Head of caudate nucleus (tissue), 42 donors: ENCODE results near the gene TRAP1.

Experiments
- DNase-seq, 42 donors: peaks; one replicate each; pipeline versions ENCODE4 v3.0.0 to v3.0.0-alpha.2; 2020 to 2021; ENCODE audit warnings: mixed read lengths in 7 of 42
- intact Hi-C: fragments of 100-400 bp; cut with DNase I; formaldehyde crosslinking; loops from one replicate; pipeline ENCODE4 v1.15.0; 2022

Gene TRAP1

DNA sequence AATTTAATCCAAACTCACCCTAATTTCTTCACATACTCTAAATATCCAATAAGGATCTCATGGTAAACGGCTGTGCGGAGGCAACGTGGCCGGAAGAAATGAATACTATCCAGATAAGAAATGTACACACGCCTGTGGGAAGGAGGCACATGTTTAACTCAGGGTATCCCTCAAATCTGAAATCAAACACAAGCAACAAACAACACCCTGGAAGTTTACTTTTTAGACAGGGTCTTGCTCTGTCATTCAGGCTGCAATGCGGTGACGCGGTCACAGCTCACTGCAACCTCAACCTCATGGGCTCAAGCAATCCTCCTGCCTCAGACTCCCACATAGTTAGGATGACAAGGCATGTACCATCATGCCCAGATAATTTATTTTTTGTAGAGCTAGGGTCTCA lies 21.2 kb upstream of the TRAP1 start:
- DNase-seq, result no peak
- intact Hi-C loops, result no loop called here

DNA sequence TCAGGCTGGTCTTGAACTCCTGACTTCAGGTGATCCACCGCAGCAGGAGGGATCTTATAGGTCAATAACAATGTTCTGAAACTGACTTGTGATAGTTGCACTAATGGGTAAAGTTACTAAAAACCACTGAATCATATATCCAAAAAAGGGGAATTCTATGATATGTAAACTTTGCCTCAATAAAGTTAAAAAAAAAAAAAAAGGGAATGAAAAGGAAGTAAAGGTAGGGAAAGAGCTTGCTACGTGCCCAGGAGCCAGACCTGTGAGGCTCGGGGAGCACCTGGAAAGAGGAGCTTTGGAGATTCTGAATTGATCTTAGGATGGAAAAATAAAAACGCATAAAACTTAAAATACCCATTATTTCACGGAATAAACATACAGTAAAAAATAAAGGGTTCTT lies 20.8 kb upstream of the TRAP1 start:
- intact Hi-C loops, result no loop called here
- DNase-seq, result no peak

DNA sequence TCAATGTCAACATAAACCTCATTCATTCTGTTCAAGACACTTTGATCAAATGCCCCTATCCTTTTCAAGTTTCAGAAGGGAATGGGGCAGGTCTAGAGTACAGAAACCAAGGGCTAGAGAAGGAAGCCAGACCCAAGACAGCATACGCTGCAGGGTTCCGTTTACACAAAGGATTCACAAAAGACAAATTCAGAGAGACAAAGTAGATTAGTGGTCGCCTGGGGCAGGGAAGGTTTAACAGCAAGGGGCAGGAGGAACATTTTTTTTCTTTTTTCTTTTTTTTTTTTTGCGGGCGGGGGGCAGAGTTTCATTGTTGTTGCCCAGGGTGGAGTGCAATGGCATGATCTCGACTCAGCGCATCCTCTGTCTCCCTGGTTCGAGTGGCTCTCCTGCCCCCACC lies 19.9 kb upstream of the TRAP1 start:
- intact Hi-C loops, result no loop called here
- no peak for DNase-seq

DNA sequence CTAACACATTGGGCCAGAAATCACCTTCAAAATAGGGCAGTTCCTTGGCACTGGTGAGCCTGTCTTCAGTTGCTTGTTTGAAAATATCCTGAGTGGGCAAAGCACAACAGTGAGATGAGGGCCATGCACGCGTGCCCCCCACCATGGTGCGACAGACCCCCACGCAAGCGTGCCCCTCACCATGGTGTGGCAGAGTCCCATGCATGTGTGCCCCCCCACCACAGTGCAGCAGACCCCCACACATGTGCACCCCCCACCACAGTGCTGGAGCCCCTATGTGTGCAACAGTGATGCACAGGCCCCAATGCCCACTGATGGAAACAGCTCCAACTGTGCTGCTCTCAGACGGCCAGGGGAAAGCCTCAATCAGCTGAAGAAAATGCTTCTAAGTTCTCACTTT lies 18.8 kb upstream of the TRAP1 start:
- intact Hi-C loops, result no loop called here
- no peak for DNase-seq

DNA sequence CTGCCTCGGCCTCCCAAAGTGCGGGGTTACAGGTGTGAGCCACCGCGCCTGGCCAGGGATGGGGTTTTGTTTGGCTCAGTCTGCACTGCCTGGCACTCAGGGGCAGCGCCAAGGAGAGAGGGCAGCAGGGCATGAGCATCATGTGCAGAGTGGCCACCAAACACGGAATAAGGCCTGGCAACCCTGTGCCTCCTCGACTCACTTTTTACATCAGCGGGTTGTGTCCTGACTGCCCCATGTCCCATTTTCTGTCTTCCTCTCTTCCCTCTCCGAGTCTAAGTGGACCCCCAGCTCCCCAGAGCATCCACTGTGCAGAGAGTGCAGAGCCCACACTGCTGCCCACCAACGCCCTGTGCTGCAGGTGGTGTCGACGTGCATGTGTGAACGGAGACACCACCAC lies 18.2 kb upstream of the TRAP1 start:
- no peak for DNase-seq
- intact Hi-C loops, result no loop called here

DNA sequence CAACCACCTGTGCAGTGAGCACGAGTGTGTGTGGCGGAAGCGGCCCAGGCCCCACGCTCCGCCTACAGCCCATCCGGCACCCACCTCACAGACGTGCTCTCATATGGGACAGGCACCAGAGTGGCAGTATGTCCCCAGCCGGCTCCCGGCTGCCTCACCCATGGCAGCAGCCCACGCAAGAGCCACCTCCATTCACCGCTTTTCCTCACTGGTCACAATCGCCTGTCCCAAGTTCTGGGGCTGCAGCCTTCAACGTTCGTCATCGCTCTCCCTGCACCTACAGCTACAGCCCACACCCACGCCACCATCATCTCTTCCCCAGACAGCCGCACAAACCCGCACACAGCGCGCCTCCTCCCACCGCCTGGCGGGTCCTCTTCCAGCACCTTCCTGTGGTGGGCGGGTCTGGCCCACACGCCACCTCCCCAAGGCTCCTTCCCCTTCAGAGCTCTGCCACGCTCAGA lies 17.5 kb upstream of the TRAP1 start:
- DNase-seq, result peak in 27 of 42 donors; percentile 13 to 74 (median 43)
- intact Hi-C loops, result no loop called here

DNA sequence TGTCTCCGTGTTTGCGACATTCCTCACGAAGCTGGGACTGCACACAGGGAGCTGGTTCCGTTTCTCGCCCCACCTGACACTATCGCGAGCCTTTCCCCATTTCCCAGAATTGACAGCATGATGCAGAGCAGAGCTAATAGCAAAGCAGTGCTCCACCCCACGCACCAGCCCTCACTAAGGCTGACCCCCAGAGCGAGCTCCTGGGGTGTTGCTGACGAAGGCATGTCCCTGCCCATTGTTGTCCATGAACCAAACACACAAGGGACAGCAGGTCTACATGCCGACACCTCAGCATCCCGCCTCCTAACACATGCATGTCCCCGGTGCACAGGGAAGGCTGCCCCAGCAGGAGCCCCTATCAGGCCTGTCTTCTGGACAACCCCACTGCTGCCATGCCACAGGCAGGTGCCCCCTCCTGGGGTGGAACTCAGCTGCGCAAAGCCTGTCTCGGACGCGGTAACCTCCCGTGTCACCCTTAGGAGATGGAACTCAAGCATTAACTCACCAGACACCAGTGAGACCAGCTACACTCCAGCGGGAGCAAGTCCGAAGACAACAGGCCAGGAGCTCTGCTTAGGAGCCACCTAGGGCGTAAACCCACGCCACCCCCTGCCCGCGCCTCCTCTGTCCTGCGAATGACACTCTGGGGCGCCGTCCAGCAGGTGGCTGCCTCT lies 16.9 kb upstream of the TRAP1 start:
- intact Hi-C loops, result no loop called here
- DNase-seq, result no peak

DNA sequence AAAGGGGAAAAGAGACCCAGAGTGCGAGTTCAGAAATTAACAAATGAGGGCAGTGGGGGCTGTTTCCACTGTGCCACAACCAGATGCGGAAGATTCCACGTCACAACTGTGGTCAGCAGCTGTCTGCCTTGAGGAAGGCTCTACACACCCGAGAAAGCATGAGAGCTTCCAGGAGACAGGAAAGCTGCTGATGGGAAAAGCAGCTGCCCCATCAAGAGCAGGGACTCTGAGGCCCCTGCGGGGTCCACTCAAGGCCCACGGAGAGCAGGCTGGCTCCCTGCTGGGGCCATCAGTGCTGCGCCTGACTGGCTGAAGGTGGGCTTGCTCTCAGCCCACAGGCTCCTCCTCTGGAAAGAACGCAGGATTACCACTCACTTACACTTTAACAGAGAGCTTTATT lies 14.8 kb upstream of the TRAP1 start:
- intact Hi-C loops, result no loop called here
- no peak for DNase-seq

DNA sequence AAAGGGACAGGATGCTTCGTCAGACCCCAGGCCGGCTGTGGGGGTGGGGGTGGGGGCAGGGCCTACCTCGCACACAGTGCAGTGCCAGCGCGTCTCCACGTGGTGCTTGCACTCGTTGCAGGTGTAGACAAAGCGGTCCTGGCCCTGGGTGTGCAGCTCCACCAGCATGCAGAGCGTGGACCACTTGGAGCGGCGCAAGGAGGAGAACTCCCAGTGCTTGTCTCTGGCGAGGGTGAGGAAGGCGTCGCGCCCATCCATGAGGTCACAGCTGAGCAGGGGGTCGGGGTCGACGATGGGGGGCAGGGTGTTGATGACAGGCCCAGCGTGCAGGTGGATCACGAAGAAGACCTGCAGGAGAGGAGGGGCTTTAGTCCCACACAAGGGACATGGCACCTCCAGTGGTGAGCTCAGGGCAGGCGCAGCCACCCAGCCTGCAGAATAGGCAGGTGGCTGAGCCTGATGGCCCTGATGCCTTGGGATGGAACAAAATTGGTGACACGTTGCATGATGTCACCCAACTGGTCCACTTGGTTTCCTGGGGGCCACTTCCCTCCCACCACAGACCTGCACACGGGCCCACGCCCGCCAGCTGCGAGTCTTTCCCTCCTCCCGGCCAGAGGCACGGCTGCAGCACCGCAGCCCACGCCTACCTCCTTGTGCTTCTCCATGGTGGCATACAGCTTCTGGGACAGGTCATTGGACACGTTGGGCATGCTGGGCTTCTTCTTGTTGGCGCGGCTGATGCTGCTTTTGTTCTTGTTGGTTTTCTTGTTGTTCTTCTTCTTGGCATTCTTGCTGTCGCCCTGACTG lies 14.0 kb upstream of the TRAP1 start:
- intact Hi-C loops, result no loop called here
- no peak for DNase-seq

DNA sequence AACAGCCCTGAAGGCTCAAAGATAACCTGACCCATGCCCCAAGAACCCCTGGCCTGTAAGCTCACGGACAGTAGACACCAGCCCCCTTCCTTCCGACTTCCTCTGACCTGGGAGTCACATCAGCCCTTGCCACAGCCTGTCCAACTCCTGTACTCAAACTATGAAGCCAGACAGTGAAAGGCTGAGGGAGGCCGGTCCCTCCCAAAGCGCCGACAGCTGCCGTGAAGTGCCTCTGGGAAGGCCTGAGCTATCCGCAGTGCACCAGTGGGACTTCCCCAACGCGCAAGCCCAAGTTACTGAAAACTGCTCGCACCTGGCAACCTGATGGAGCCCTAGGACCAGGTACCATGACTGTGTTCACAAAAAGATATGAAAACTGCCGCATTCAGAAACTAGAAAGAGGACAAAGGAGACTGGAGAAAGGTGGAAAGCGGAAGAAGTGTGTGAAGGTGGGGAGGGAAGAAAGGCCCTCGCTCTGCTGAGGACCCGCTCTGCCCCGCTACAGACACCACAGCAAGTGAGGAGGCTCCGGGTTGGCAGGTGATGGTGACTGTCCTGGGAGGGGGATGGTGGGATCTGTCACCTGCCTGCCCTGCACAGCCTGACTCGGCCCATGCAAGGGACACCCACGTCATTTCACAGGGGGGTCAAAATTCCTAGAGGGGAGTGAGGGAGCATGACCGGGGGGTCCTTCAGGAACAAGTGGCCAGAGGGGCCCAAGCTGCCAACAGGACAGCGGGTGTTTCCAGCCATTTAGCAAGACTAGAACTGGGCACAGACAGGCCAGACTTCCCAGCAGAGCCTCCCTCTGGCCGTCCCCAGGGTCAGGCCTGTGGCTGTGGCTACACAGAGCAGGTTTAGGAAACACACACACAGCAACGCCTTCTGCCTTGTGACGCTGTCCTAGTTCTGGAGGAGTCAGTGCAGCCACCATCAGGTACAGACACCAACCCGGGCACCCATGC lies 13.1 kb upstream of the TRAP1 start:
- DNase-seq, result peak in 1 of 42 donors; percentile 3
- intact Hi-C loops, result no loop called here

DNA sequence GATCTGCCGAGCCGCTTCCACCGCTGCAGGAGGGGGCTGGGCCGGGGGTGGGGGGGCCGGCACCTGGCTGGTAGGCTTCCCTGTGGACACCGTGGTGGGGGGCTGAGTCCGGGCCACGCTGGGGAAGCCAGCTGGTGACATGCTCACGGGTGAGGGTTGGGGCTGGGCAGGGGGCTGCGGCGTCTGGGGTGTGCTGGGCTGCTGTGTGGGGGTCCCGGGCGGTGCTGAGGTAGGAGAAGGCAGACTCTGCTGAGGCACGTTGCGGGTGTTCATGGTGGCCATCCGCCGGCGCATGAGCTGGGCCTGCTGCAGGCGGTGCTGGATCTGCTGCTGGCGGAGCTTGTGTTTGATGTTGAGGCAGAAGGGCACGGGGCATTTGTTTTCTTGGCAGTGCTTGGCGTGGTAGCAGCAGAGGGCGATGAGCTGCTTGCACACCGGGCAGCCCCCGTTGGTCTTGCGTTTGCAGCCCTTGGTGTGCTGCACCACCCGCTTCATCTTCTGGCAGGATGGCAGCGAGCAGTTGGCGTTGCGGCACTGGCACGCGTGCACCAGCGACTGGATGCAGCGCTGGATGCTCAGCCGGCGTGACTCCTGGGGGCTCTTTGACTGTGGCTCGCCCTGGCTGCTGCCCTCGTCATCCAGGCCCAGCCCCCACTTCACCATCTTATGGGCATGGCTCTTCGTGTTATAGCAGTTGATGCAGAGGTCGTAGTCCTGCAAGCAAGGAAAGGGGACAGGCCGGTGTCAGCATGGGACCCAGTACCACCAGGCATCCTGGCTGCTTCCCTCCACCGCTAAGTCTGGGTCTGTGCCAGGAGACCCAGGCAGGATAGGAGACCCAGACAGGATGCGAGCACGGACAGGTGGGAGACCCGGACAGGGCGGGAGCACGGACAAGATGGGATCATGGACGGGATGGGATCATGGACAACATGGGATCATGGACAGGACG lies 12.1 kb upstream of the TRAP1 start:
- intact Hi-C loops, result no loop called here
- peak in 1 of 42 donors; percentile 27 for DNase-seq

DNA sequence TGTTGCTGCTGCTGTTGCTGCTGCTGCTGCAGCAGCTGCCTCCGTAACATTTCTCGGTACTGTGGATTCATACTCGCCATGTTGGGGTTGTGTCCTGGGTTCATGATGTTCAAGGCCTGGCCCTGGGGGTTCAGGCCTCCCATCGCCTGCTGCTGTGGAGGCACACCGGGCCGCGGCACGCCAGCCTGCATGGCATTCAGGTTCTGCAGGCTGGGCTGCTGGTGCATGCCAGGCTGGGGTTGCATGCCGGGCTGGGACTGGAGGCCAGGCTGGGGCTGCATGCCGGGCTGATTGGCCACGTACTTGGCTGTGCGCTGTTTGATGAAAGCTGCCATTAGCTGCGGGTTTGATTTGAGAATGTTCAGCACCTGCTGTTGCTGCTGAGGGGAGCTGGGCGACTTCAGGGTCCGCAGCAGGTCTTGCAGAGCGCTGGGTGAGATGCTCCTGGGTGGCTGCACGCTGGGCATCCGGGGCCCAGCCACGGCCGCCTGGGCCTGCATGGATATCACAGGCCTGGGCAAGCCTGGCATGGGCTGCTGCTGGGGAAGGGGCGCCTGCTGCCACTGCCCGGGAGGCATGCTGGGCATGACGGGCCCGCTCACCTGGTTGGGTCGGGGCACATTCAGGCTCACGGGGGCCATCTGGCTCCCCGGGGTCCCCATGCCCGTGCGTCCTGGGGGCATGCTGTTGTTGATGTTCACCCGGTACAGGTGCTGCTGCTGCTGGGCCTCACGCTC lies 11.3 kb upstream of the TRAP1 start:
- DNase-seq, result peak in 1 of 42 donors; percentile 24
- intact Hi-C loops, result no loop called here

DNA sequence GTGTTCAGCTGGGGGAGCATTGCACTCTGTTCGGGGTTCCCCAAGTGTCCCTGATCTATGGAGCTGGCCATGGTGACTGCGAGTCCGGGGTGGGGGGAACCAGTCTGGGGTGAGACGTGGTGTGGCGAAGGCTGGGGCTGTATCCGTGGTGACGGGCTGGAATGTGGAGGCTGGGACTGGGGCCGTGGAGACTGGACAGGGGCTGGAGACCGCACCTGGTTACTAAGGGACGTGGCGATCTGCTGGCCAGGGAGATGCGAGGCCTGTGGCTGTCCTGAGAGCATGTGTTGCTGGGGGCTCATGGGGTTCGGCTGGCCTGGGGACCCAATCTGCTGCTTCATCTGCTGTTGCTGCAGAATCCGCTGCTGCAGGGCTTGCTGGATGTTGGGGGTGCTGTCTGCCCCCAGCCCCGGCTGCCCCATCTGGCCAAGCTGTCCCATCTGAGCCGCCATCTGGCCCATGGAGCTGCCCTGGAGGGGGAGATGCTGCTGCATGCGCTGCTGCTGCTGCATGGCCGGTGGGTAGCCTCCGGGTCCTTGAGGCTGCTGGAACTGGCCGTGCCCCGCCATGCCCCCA lies 10.6 kb upstream of the TRAP1 start:
- DNase-seq, result peak in 1 of 42 donors; percentile 24

DNA sequence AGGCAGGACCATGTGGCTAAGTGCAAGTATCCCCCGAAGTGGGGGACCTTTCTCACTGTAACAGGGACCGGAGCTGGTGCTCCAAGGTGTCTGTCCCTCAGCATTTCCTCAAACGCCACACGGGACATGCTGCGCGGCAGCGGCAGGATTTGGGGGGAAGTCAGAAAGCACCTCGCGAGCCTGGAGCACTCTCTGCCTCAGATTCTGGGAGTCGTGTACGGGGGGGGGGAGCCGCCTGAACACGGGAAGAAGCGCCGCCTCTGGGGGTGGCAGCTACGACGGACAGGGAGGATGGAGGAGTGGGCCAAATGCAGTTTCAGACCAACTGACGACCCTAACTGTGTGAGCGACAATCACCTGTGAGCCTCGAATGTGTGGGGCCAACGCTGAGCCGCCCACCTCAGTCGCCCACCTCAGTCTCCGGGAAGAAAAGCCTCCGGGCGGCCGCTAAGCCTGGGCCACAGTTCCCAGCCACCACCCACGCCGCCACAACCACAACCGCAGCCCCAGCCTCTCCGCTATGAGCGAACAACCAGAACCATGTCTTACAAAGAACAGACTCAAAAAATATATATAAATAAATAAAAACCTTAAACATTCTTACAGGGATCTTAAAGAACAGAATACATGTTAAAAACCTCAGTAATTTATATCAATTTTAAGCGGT lies 8.8 kb upstream of the TRAP1 start:
- intact Hi-C loops, result no loop called here
- DNase-seq, result no peak

More for the DNA sequence above, 10.6 kb upstream of the TRAP1 start:
- intact Hi-C loops, result no loop called here

DNA sequence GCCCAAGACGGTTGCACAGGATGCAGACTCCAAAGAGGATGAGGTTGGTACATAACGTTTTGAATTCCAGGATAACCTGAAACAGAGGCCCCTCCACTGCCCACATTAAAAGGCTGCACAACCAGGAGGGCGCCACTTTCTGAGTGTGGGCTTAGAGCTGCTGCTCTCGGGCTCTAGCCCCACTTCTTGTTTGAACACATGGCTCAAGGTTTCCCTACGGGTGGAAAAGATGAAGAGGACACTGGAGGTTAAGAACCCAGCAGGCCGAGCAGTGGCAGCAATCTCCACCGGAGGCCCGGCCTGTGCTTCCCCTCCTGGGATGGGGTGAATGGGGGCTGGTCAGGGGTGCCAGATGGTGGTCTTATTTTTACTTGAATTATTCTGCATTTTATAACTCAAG lies 8.0 kb upstream of the TRAP1 start:
- intact Hi-C loops, result no loop called here
- DNase-seq, result no peak

DNA sequence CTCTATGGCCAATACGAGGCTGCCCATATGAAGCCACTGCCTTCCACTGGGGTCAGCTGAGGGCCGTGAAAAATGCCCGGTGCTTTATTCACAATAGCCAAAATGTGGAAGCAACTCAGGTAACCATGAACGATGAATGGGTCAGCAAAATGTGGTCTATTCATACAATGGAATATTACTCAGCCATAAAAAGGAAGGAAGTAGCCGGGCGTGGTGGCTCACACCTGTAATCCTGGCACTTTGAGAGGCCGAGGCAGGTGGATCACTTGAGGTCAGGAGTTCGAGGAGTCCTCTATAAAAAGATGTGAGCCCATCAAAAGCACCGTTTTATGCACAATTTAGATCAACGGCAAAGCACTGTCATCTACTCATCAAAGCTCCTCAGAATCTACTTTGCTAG lies 5.2 kb upstream of the TRAP1 start:
- intact Hi-C loops, result no loop called here
- DNase-seq, result no peak

DNA sequence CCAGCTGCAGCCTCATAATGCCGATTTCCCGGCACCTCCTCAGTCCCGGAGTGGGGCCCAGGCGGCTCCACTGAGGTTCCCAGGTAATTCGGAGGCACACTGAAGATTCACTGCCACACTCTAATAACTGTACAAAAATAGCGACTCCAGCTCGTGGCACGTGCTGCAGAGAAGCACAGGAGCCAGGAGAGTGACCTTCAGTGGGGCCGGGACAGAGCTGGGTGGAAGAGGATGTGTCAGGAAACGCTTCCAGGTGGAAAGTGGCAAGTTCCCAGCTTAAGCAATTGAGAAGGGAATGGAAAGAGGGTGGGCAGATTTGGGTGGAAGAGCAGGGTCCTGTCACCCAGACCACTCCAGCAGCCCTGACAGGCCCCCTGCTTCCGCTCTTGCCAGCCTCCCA lies 3.1 kb upstream of the TRAP1 start:
- no peak for DNase-seq
- intact Hi-C loops, result no loop called here
